ENCODE measurements around the gene TXNL1.
"Not testable (repeated sequence)": the region's sequence is repeated elsewhere in the genome, so short reads cannot be mapped to it uniquely, and the experiment has no call there.

The TXNL1 gene

DNA sequence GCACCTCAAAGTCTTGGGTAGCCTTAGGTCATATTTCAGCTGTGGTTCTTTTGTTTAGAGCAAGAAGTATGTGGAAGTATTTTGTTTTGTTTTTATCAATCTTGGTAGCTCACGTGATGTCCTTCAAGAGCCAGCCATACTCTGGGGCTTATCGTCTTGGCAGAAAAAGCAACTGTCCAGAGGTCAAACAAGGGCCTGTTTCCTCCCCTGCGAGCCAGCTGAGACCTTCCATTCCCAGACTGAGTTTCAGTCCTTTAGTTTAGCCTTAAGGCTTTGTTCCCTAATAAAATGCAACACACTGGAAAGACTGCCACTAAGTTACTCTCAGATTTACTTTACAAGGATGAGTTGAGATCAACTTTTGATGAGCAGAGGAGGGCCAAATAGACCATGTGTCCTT, 63.5 kb downstream of the TXNL1 start:
- H4K20me1 ChIP-seq, result no peaks in the 10 kb centered on the region
- peak overlapping the region in 2 of 11 experiments; percentile 59 to 72; a peak in 4 of 22 replicates for H3K4me2 ChIP-seq
- no peak overlapping the region for H3K9ac ChIP-seq
- H3K9me3 ChIP-seq (replicated peaks in 1 of 11), result peaks cover 10 to 24% (median 16%) of the 10 kb centered on the region in 11 experiments; a peak in 18 of 22 replicates
- H3K36me3 ChIP-seq, result no peaks in the 10 kb centered on the region
- no peak overlapping the region for H3K4me3 ChIP-seq
- no peaks in the 10 kb centered on the region for H3K27me3 ChIP-seq
- H3K4me1 ChIP-seq, result peaks cover 0 to 77% (median under 1%) of the 10 kb centered on the region in 10 experiments; a peak in 9 of 20 replicates
- peak overlapping the region in 2 of 11 experiments; percentile 62 to 71; a peak in 4 of 22 replicates for H3K27ac ChIP-seq
- TF ChIP-seq Cebpa-rat (IDR thresholded peaks at IDR 0.05), result no peak

- H4K20me1 ChIP-seq, H3K4me3 ChIP-seq, H3K36me3 ChIP-seq, H3K9ac ChIP-seq, H3K27me3 ChIP-seq: not testable (repeated sequence)
- peaks cover 0 to 89% (median 12%) of the 10 kb centered on the region in 10 experiments; a peak in 12 of 20 replicates for H3K4me1 ChIP-seq
- peak overlapping the region in 1 of 11 experiments; percentile 90; a peak in 2 of 22 replicates for H3K4me2 ChIP-seq
- H3K27ac ChIP-seq, result peak overlapping the region in 2 of 11 experiments; percentile 96 to 98; a peak in 3 of 22 replicates
- peaks cover 10 to 24% (median 16%) of the 10 kb centered on the region in 11 experiments; a peak in 18 of 22 replicates for H3K9me3 ChIP-seq (replicated peaks in 1 of 11)
Observed at GRCh38 chr18:56572267-56572666, 66.1 kb downstream of the TXNL1 start.

- H3K9ac ChIP-seq, result peak overlapping the region in 2 of 11 experiments; percentile 82 to 84; a peak in 3 of 22 replicates
- H3K4me1 ChIP-seq, result peaks cover 0 to 94% (median 12%) of the 10 kb centered on the region in 10 experiments; a peak in 12 of 20 replicates
- peaks cover 10 to 24% (median 16%) of the 10 kb centered on the region in 11 experiments; a peak in 18 of 22 replicates for H3K9me3 ChIP-seq (replicated peaks in 1 of 11)
- H3K36me3 ChIP-seq, result no peaks in the 10 kb centered on the region
- H4K20me1 ChIP-seq, result no peaks in the 10 kb centered on the region
- no peaks in the 10 kb centered on the region for H3K27me3 ChIP-seq
- H3K27ac ChIP-seq, result peak overlapping the region in 3 of 11 experiments; percentile 86 to 98 (median 96); a peak in 6 of 22 replicates
- H3K4me3 ChIP-seq, result no peak overlapping the region
- TF ChIP-seq Cebpa-rat (IDR thresholded peaks at IDR 0.05), result no peak
- H3K4me2 ChIP-seq, result peak overlapping the region in 3 of 11 experiments; percentile 58 to 90 (median 88); a peak in 5 of 22 replicates
Observed at GRCh38 chr18:56570978-56571377, 67.4 kb downstream of the TXNL1 start.

DNA sequence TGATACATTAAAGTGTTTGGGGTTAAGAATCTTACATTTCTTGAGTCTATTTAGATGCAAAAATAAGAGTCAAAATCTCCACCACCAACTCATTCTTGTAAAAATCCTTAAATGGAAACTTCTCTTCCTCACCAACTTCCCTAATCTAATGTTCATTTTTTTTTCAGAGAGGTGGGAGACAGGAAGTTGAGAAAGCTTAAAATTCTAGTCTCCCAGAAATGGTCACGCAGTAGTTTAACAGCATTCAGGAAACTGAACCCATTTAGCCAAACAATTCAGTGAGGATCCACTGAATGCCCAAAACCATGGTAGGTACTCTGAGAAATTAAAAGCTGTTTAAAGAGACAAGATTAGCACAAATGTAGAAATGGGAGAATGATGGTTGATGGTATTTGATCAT, 69.0 kb downstream of the TXNL1 start:
- Histone ChIP-seq H3K27ac (peak overlapping the region in 4 of 11 experiments; percentile 43 to 98 (median 91); a peak in 8 of 22 replicates), H3K4me2 (peak overlapping the region in 6 of 11 experiments; percentile 28 to 90 (median 56); a peak in 10 of 22 replicates), H3K4me1 (peaks cover 0 to 94% (median 12%) of the 10 kb centered on the region in 10 experiments; a peak in 12 of 20 replicates)

DNA sequence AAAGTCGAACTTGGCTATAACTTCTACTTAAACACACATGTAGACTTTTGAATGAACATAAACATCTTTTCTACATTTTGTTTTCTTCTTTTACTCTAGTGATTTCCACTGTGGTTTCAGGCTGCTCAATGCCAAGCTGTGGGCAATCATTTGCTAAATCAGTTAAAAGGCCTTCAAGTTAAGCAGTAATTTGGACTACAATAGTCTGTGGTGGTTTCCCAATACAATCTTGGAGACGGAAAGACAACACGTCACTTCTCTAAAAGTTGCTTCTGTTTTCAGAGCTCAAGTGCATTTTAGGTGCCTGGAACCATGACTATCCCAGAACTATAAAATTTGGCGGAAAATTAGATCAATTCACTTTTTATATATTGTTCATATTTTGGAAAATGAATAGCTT, 69.4 kb downstream of the TXNL1 start:
- Histone ChIP-seq H3K4me1 (peaks cover 0 to 94% (median 12%) of the 10 kb centered on the region in 10 experiments; a peak in 12 of 20 replicates), H3K4me3 (no peak overlapping the region), H3K27ac (peak overlapping the region in 4 of 11 experiments; percentile 43 to 98 (median 91); a peak in 8 of 22 replicates), H3K9me3 (replicated peaks in 1 of 11) (peaks cover 10 to 24% (median 16%) of the 10 kb centered on the region in 11 experiments; a peak in 18 of 22 replicates), H3K27me3 (no peaks in the 10 kb centered on the region), H3K4me2 (peak overlapping the region in 6 of 11 experiments; percentile 28 to 90 (median 56); a peak in 9 of 22 replicates), H3K9ac (peak overlapping the region in 3 of 11 experiments; percentile 62 to 84 (median 82); a peak in 6 of 22 replicates), H3K36me3 (no peaks in the 10 kb centered on the region), H4K20me1 (no peaks in the 10 kb centered on the region)
- peak in 2 of 11 experiments; percentile 26 to 65; a peak in 3 of 22 replicates for TF ChIP-seq Cebpa-rat (IDR thresholded peaks at IDR 0.05)

More for the DNA sequence above, 69.0 kb downstream of the TXNL1 start:
- Histone ChIP-seq H4K20me1 (no peaks in the 10 kb centered on the region), H3K9me3 (replicated peaks in 1 of 11) (peaks cover 10 to 24% (median 16%) of the 10 kb centered on the region in 11 experiments; a peak in 18 of 22 replicates), H3K9ac (peak overlapping the region in 3 of 11 experiments; percentile 62 to 84 (median 82); a peak in 6 of 22 replicates), H3K36me3 (no peaks in the 10 kb centered on the region), H3K4me3 (no peak overlapping the region), H3K27me3 (no peaks in the 10 kb centered on the region)
- no peak for TF ChIP-seq Cebpa-rat (IDR thresholded peaks at IDR 0.05)

DNA sequence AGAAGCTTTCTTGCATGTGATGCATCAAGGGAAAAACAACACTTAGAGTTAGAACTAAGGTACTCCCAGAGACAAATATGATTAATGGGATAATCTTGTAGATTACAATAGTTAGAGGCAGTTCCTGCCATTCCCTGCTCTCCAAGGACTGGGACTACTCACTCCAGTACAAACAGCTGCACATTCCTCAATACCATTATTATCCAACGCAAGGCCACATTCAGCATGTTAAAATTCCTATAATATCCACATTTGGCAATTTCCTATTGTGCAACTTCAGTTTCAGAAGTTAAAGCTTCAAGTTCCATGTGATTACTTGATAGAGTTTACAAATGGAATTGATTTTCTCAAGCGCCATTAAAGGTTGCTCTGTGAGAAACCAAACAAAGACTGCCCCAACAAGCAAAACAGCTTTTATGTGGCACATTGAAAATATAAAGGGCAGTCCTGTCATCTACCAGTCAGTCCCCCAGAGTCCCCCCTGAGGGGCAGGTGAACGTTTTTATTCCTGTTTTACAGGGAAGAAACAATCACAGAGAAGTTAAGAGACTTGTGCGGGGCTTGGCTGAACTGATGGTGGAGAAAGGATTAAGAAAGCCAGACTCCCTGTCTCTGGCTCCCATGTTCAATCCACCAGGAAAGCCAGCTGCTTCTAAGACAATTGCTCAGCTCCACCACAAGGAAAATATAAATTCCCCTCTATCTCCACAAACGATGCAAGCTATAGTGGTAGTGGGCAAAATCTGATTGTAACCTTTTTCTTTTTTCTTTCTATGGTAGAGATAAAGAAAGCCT, 72.6 kb downstream of the TXNL1 start:
- H3K27ac ChIP-seq, result peak overlapping the region in 2 of 11 experiments; percentile 96 to 98; a peak in 3 of 22 replicates
- TF ChIP-seq Cebpa-rat (IDR thresholded peaks at IDR 0.05), result no peak; a peak in 1 of 22 replicates
- H3K4me2 ChIP-seq, result peak overlapping the region in 3 of 11 experiments; percentile 32 to 90 (median 88); a peak in 5 of 22 replicates

GRCh38 chr18:56565046-56565445, 73.3 kb downstream of the TXNL1 start:
- Histone ChIP-seq H3K4me2 (peak overlapping the region in 3 of 11 experiments; percentile 32 to 90 (median 88); a peak in 4 of 22 replicates), H3K9me3 (replicated peaks in 1 of 11) (no peaks in the 10 kb centered on the region), H3K9ac (no peak overlapping the region), H3K4me1 (peaks cover 0 to 96% (median 13%) of the 10 kb centered on the region in 10 experiments; a peak in 15 of 20 replicates), H3K4me3 (no peak overlapping the region), H4K20me1 (no peaks in the 10 kb centered on the region), H3K27me3 (no peaks in the 10 kb centered on the region), H3K27ac (no peak overlapping the region; a peak in 1 of 22 replicates), H3K36me3 (no peaks in the 10 kb centered on the region)
- no peak for TF ChIP-seq Cebpa-rat (IDR thresholded peaks at IDR 0.05)

More for the DNA sequence above, 72.6 kb downstream of the TXNL1 start:
- no peaks in the 10 kb centered on the region for H3K9me3 ChIP-seq (replicated peaks in 1 of 11)
- H3K4me3 ChIP-seq, result no peak overlapping the region
- H3K27me3 ChIP-seq, result no peaks in the 10 kb centered on the region
- H3K4me1 ChIP-seq, result peaks cover 0 to 99% (median 14%) of the 10 kb centered on the region in 10 experiments; a peak in 15 of 20 replicates
- no peaks in the 10 kb centered on the region for H3K36me3 ChIP-seq
- H4K20me1 ChIP-seq, result no peaks in the 10 kb centered on the region
- H3K9ac ChIP-seq, result no peak overlapping the region

DNA sequence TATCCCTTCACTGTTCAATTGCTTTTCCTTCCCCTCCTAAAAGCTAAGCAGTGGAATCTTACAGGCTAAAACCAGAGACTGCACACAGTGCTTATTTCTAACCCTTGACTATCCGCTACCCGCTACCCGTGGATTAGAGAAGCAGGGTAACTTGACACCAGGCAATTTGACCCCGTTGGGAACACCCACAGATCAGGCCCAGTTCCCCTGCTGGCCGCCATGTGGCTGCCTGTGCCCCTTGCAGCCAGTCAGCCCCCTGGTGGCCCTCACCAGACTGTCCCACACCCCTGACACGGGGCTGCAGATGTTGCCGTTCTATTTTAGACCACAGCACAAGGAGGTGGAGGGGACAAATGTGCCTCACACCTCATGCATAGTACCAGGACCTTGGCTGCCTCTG, 74.8 kb downstream of the TXNL1 start:
- H4K20me1 ChIP-seq, result no peaks in the 10 kb centered on the region
- no peaks in the 10 kb centered on the region for H3K36me3 ChIP-seq
- peak overlapping the region in 2 of 11 experiments; percentile 88 to 90; a peak in 3 of 22 replicates for H3K4me2 ChIP-seq
- peaks cover 0 to 89% (median 10%) of the 10 kb centered on the region in 10 experiments; a peak in 14 of 20 replicates for H3K4me1 ChIP-seq
- H3K27me3 ChIP-seq, result no peaks in the 10 kb centered on the region
- H3K9ac ChIP-seq, result no peak overlapping the region
- H3K27ac ChIP-seq, result peak overlapping the region in 1 of 11 experiments; percentile 44; a peak in 2 of 22 replicates
- no peak for TF ChIP-seq Cebpa-rat (IDR thresholded peaks at IDR 0.05)
- no peaks in the 10 kb centered on the region for H3K9me3 ChIP-seq (replicated peaks in 1 of 11)
- H3K4me3 ChIP-seq, result no peak overlapping the region
